ENCODE results near the gene BZW2. TPM values are rescaled to one million over a fixed set of nuclear protein-coding genes. Genes with fewer than 3 reads are reported as not detected.

The BZW2 gene
- total and polyA plus RNA-seq, 2 of the 13 experiments (the other 11 are each of a cell fraction or from before 2014, with no cell fraction given), result 21.8 to 95.2 TPM

DNA sequence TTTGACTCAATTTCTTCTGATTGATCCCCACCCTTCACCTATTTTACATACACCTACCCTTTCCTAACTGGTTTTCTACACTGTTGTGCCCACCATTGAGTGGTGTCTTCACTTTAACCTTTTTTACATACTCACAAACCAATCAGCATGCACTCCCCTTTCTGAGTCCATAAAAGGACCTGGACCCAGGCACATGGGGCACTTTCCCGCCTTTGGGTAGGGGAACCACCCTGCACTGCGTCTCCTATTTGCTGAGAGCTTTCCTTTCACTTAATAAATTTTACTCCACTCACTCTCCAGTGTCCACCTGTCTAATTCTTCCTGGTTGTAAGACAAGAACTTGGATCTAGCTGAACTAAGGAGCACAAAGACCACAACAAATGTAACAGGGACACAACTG is 34.3 kb upstream of the BZW2 start:
- POLR2A ChIA-PET, result no interaction called here
- TF ChIP-seq, protein P1, sequence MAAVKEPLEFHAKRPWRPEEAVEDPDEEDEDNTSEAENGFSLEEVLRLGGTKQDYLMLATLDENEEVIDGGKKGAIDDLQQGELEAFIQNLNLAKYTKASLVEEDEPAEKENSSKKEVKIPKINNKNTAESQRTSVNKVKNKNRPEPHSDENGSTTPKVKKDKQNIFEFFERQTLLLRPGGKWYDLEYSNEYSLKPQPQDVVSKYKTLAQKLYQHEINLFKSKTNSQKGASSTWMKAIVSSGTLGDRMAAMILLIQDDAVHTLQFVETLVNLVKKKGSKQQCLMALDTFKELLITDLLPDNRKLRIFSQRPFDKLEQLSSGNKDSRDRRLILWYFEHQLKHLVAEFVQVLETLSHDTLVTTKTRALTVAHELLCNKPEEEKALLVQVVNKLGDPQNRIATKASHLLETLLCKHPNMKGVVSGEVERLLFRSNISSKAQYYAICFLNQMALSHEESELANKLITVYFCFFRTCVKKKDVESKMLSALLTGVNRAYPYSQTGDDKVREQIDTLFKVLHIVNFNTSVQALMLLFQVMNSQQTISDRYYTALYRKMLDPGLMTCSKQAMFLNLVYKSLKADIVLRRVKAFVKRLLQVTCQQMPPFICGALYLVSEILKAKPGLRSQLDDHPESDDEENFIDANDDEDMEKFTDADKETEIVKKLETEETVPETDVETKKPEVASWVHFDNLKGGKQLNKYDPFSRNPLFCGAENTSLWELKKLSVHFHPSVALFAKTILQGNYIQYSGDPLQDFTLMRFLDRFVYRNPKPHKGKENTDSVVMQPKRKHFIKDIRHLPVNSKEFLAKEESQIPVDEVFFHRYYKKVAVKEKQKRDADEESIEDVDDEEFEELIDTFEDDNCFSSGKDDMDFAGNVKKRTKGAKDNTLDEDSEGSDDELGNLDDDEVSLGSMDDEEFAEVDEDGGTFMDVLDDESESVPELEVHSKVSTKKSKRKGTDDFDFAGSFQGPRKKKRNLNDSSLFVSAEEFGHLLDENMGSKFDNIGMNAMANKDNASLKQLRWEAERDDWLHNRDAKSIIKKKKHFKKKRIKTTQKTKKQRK (IDR thresholded peaks at IDR 0.05; ENCODE audit: low read length), result no peak
- no peak for TF ChIP-seq ZFP36L2 (CRISPR knock-in tag; IDR thresholded peaks at IDR 0.05)
- no peak for TF ChIP-seq ZNF207 (IDR thresholded peaks at IDR 0.05; ENCODE audit: borderline replicate concordance)
- TF ChIP-seq, protein P2, sequence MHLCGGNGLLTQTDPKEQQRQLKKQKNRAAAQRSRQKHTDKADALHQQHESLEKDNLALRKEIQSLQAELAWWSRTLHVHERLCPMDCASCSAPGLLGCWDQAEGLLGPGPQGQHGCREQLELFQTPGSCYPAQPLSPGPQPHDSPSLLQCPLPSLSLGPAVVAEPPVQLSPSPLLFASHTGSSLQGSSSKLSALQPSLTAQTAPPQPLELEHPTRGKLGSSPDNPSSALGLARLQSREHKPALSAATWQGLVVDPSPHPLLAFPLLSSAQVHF (CRISPR knock-in tag; IDR thresholded peaks at IDR 0.05), result no peak
- no peak for TF ChIP-seq MYNN (CRISPR knock-in tag; IDR thresholded peaks at IDR 0.05; ENCODE audit: low read depth)
- TF ChIP-seq ZNF317 (CRISPR knock-in tag; IDR thresholded peaks at IDR 0.05), result no peak
- TF ChIP-seq RBM22 (optimal IDR thresholded peaks at IDR 0.05; ENCODE audit: low read length), result no peak
- TF ChIP-seq, protein P3, sequence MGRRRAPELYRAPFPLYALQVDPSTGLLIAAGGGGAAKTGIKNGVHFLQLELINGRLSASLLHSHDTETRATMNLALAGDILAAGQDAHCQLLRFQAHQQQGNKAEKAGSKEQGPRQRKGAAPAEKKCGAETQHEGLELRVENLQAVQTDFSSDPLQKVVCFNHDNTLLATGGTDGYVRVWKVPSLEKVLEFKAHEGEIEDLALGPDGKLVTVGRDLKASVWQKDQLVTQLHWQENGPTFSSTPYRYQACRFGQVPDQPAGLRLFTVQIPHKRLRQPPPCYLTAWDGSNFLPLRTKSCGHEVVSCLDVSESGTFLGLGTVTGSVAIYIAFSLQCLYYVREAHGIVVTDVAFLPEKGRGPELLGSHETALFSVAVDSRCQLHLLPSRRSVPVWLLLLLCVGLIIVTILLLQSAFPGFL (CRISPR knock-in tag; IDR thresholded peaks at IDR 0.05), result no peak
- no peak for TF ChIP-seq ZNF282 (IDR thresholded peaks at IDR 0.05; ENCODE audit: partially characterized antibody)
- no peak for TF ChIP-seq ARNTL (CRISPR knock-in tag; IDR thresholded peaks at IDR 0.05)
- TF ChIP-seq, protein P4, sequence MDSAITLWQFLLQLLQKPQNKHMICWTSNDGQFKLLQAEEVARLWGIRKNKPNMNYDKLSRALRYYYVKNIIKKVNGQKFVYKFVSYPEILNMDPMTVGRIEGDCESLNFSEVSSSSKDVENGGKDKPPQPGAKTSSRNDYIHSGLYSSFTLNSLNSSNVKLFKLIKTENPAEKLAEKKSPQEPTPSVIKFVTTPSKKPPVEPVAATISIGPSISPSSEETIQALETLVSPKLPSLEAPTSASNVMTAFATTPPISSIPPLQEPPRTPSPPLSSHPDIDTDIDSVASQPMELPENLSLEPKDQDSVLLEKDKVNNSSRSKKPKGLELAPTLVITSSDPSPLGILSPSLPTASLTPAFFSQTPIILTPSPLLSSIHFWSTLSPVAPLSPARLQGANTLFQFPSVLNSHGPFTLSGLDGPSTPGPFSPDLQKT (CRISPR knock-in tag; IDR thresholded peaks at IDR 0.05; ENCODE audit: borderline replicate concordance), result no peak
- TF ChIP-seq STAT5B (CRISPR knock-in tag; IDR thresholded peaks at IDR 0.05), result no peak
- TF ChIP-seq ZNF24 (IDR thresholded peaks at IDR 0.05), result no peak
- TF ChIP-seq, protein P5, sequence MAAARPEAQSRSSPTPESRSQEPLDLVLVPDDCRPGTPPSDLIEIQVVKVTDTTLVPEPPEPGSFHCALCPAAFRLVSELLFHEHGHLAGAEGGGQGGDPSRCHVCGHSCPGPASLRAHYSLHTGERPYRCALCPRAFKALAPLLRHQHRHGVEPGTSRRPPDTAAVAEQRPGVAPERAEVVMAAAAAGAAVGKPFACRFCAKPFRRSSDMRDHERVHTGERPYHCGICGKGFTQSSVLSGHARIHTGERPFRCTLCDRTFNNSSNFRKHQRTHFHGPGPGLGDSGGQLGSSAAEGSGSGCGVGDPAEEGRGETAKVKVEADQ (CRISPR knock-in tag; IDR thresholded peaks at IDR 0.05; ENCODE audit: borderline replicate concordance), result no peak
- TF ChIP-seq NFIC (IDR thresholded peaks at IDR 0.05; ENCODE audit: low read length), result no peak
- no peak for TF ChIP-seq ZNF446 (CRISPR knock-in tag; IDR thresholded peaks at IDR 0.05)

More for the DNA sequence above, 34.3 kb upstream of the BZW2 start:
- no peaks in the 10 kb centered on the region for H3K79me2 ChIP-seq (ENCODE audit: insufficient read depth, low read length)
- H3K27me3 ChIP-seq (ENCODE audit: control insufficient read depth in 1 of 2, insufficient read depth in 2 of 2, low read length in 2 of 2), result no peaks in the 10 kb centered on the region
- no peaks in the 10 kb centered on the region for H3K9me3 ChIP-seq (ENCODE audit: low read length)
- no peak overlapping the region for H3K4me2 ChIP-seq (ENCODE audit: low read depth, low read length)
- BruUV-seq (replicated peaks), result no TSS peak
- no peak overlapping the region for H3K4me3 ChIP-seq (replicated peaks in 1 of 3; ENCODE audit: insufficient read depth in 1 of 3, low read depth in 2 of 3, low read length in 3 of 3)
- ATAC-seq, result no peak
- in situ Hi-C loops (cut with HindIII; ENCODE audit: extremely low pct_ligation_motif_present, low pct_unique_long_range_greater_than_20kb), result no loop called here
- CTCF ChIA-PET (ENCODE audit: low intra/inter-chr PET ratio, low total read pairs), result no interaction called here
- peaks cover 3 to 39% of the 10 kb centered on the region in 2 experiments for H3K36me3 ChIP-seq (replicated peaks in 1 of 2; ENCODE audit: control insufficient read depth in 1 of 2, insufficient read depth in 2 of 2, low read length in 2 of 2)
- H4K20me1 ChIP-seq (ENCODE audit: insufficient read depth, low read length), result no peaks in the 10 kb centered on the region
- FAIRE-seq, result no peak
- no peak overlapping the region for H3K9ac ChIP-seq (ENCODE audit: insufficient read depth, low read depth, low read length)
- WGBS (ENCODE audit: low lambda C conversion rate), result 100% methylated on average over 2 of the region's 2 CpGs
- H2AFZ ChIP-seq (ENCODE audit: low read length), result no peak overlapping the region
- H3K4me1 ChIP-seq (ENCODE audit: insufficient read depth, low read length), result peaks cover 11% of the 10 kb centered on the region
- DNase-seq (ENCODE audit: low spot score), result no peak
- no peak overlapping the region for H3K27ac ChIP-seq (ENCODE audit: extremely low read length, insufficient read depth, low read length)
- intact Hi-C loops (cut with micrococcal nuclease; ENCODE audit: unreplicated experiment), result no loop called here
